ENCODE measurements around the gene PEX14.

The PEX14 gene

DNA sequence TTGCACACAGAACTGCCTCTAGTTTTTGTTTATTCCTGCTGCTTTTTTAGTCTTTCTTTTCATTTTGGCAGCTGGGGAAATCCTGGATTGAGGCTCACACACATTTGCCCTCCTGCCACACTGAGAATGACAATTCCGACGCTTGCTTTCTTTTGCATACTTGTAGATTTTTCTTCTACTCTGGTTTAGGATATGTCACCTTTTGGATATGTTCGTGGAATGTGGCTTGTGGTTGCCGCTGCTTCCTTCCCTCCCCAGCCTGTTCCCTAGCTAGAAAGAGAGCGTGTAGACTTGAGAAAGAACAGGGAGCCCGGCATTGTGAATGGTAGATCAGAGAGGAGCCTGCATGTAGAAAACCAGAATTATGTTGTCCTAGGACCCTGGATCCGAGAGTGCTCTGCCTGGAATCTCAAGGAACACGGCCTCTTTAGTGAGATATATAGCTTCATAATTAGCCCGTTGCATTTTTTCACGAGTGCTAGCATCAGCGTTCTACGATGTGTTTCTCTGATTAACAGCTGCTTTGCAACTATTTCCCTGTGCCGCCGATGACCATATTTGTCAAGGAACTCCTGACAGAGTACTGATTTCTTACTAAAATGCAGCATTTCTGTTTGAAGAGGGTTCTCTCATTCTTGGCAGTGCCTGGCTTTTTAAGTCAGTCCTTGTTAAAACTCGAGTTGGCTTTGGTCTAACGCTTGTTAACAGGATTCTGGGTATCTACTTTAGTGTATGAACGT lies 56.2 kb downstream of the PEX14 start:
- 11% methylated on average over 15 of the region's 17 CpGs for WGBS
- no peak overlapping the region for H3K9ac ChIP-seq (ENCODE audit: low read length)
- H2BK15ac ChIP-seq (ENCODE audit: low read depth, poor library complexity, severe bottlenecking) = no peak overlapping the region
- no peaks in the 10 kb centered on the region for H3K9me3 ChIP-seq (ENCODE audit: control insufficient read depth, low read length)
- no peak overlapping the region for H2AFZ ChIP-seq (ENCODE audit: low read depth, low read length)
- H2BK5ac ChIP-seq (ENCODE audit: low read depth, low read length, poor library complexity, severe bottlenecking) = peak overlapping the region; percentile 96
- peaks cover 17% of the 10 kb centered on the region for H3K4me1 ChIP-seq (ENCODE audit: control insufficient read depth, insufficient read depth, low read depth, low read length)
- no peaks in the 10 kb centered on the region for H3K36me3 ChIP-seq (ENCODE audit: control insufficient read depth in 1 of 2, insufficient read depth in 2 of 2, low read depth in 1 of 2, low read length in 2 of 2)
- DNase-seq = peak; percentile 85
- H3K4me3 ChIP-seq (ENCODE audit: insufficient read depth in 1 of 2, low read depth in 1 of 2, low read length in 2 of 2) = no peak overlapping the region
- peak overlapping the region; percentile 100 for H3K27ac ChIP-seq (ENCODE audit: low read length, poor library complexity, severe bottlenecking)
- no peaks in the 10 kb centered on the region for H3K27me3 ChIP-seq (ENCODE audit: control insufficient read depth in 1 of 2, insufficient read depth in 1 of 2, low read length in 2 of 2)
- no peak overlapping the region for H3K23ac ChIP-seq (ENCODE audit: low read length in 2 of 2)
- peak overlapping the region; percentile 98 for H2AK5ac ChIP-seq (ENCODE audit: low read length, severe bottlenecking)
- H2BK12ac ChIP-seq (ENCODE audit: low read length in 2 of 2) = no peak overlapping the region
- peaks cover 20% of the 10 kb centered on the region for H3K79me1 ChIP-seq (replicated peaks; ENCODE audit: low read length, poor library complexity, severe bottlenecking)
- H4K8ac ChIP-seq (ENCODE audit: low read length) = peak overlapping the region; percentile 61
- peak overlapping the region in 1 of 2 experiments; percentile 26 for H3K4ac ChIP-seq (ENCODE audit: low read depth in 1 of 2, low read length in 2 of 2)
- peak overlapping the region; percentile 81 for H2BK120ac ChIP-seq (ENCODE audit: low read depth, low read length)
- peak overlapping the region; percentile 92 for H3K4me2 ChIP-seq (ENCODE audit: low read length, poor library complexity, severe bottlenecking)
- H4K91ac ChIP-seq (ENCODE audit: low read length) = no peak overlapping the region
- no peak overlapping the region for H3K14ac ChIP-seq (ENCODE audit: low read length in 2 of 2)
- peak overlapping the region; percentile 69 to 78 for H3K18ac ChIP-seq (ENCODE audit: low read depth in 1 of 2, low read length in 2 of 2)

DNA sequence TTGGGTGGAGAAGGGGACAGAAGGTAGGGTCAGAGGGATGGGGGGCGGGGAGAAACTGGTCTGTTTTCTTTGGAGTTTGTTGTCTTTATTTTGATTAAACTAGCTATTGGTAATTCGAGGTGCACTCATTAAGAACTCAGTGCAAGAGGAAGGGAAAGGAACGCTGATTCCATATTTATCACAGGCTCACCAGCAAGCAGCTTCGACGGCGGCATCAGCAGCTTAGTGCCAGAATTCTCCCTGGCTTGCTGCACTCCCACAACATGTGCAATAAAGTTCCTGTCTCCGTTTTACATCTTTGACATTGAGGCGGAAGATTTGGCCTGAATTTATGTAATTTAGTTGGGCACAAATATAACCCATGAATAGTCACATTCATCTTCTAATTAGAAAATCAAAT lies 57.6 kb downstream of the PEX14 start:
- Histone ChIP-seq H3K9me3 (ENCODE audit: control insufficient read depth, low read length) (no peaks in the 10 kb centered on the region), H3K4me1 (ENCODE audit: control insufficient read depth, insufficient read depth, low read depth, low read length) (peaks cover 21% of the 10 kb centered on the region), H2BK120ac (ENCODE audit: low read depth, low read length) (no peak overlapping the region), H4K8ac (ENCODE audit: low read length) (no peak overlapping the region), H2AK5ac (ENCODE audit: low read length, severe bottlenecking) (no peak overlapping the region), H3K23ac (ENCODE audit: low read length in 2 of 2) (no peak overlapping the region), H2AFZ (ENCODE audit: low read depth, low read length) (no peak overlapping the region), H4K91ac (ENCODE audit: low read length) (no peak overlapping the region), H3K4ac (ENCODE audit: low read depth in 1 of 2, low read length in 2 of 2) (no peak overlapping the region), H2BK15ac (ENCODE audit: low read depth, poor library complexity, severe bottlenecking) (no peak overlapping the region), H2BK12ac (ENCODE audit: low read length in 2 of 2) (no peak overlapping the region), H3K4me2 (ENCODE audit: low read length, poor library complexity, severe bottlenecking) (no peak overlapping the region), H2BK5ac (ENCODE audit: low read depth, low read length, poor library complexity, severe bottlenecking) (no peak overlapping the region), H3K27me3 (ENCODE audit: control insufficient read depth in 1 of 2, insufficient read depth in 1 of 2, low read length in 2 of 2) (no peaks in the 10 kb centered on the region), H3K18ac (ENCODE audit: low read depth in 1 of 2, low read length in 2 of 2) (no peak overlapping the region), H3K36me3 (ENCODE audit: control insufficient read depth in 1 of 2, insufficient read depth in 2 of 2, low read depth in 1 of 2, low read length in 2 of 2) (peaks cover 7 to 10% of the 10 kb centered on the region in 2 experiments), H3K14ac (ENCODE audit: low read length in 2 of 2) (no peak overlapping the region), H3K79me1 (replicated peaks; ENCODE audit: low read length, poor library complexity, severe bottlenecking) (peaks cover 20% of the 10 kb centered on the region), H3K27ac (ENCODE audit: low read length, poor library complexity, severe bottlenecking) (no peak overlapping the region), H3K9ac (ENCODE audit: low read length) (no peak overlapping the region), H3K4me3 (ENCODE audit: insufficient read depth in 1 of 2, low read depth in 1 of 2, low read length in 2 of 2) (no peak overlapping the region)
- WGBS = 100% methylated on average over 4 of the region's 8 CpGs
- DNase-seq = no peak

GRCh38 chr1:10534519-10534918 lies 59.8 kb downstream of the PEX14 start:
- H4K8ac ChIP-seq (ENCODE audit: low read length) = no peak overlapping the region
- H3K4me3 ChIP-seq (ENCODE audit: insufficient read depth in 1 of 2, low read depth in 1 of 2, low read length in 2 of 2) = no peak overlapping the region
- no peak overlapping the region for H3K18ac ChIP-seq (ENCODE audit: low read depth in 1 of 2, low read length in 2 of 2)
- no peak for DNase-seq
- H3K23ac ChIP-seq (ENCODE audit: low read length in 2 of 2) = no peak overlapping the region
- no peak overlapping the region for H3K9ac ChIP-seq (ENCODE audit: low read length)
- no peak overlapping the region for H3K4ac ChIP-seq (ENCODE audit: low read depth in 1 of 2, low read length in 2 of 2)
- H3K27me3 ChIP-seq (ENCODE audit: control insufficient read depth in 1 of 2, insufficient read depth in 1 of 2, low read length in 2 of 2) = no peaks in the 10 kb centered on the region
- H2BK12ac ChIP-seq (ENCODE audit: low read length in 2 of 2) = no peak overlapping the region
- H3K4me1 ChIP-seq (ENCODE audit: control insufficient read depth, insufficient read depth, low read depth, low read length) = peaks cover 11% of the 10 kb centered on the region
- no peak overlapping the region for H3K14ac ChIP-seq (ENCODE audit: low read length in 2 of 2)
- no peaks in the 10 kb centered on the region for H3K9me3 ChIP-seq (ENCODE audit: control insufficient read depth, low read length)
- no peak overlapping the region for H4K91ac ChIP-seq (ENCODE audit: low read length)
- no peak overlapping the region for H3K4me2 ChIP-seq (ENCODE audit: low read length, poor library complexity, severe bottlenecking)
- H2BK120ac ChIP-seq (ENCODE audit: low read depth, low read length) = no peak overlapping the region
- WGBS = 98% methylated on average over 7 of the region's 7 CpGs
- H3K27ac ChIP-seq (ENCODE audit: low read length, poor library complexity, severe bottlenecking) = no peak overlapping the region
- no peak overlapping the region for H2BK5ac ChIP-seq (ENCODE audit: low read depth, low read length, poor library complexity, severe bottlenecking)
- no peak overlapping the region for H2AK5ac ChIP-seq (ENCODE audit: low read length, severe bottlenecking)
- H3K79me1 ChIP-seq (replicated peaks; ENCODE audit: low read length, poor library complexity, severe bottlenecking) = peaks cover 29% of the 10 kb centered on the region
- H3K36me3 ChIP-seq (ENCODE audit: control insufficient read depth in 1 of 2, insufficient read depth in 2 of 2, low read depth in 1 of 2, low read length in 2 of 2) = peaks cover 10% of the 10 kb centered on the region in 2 experiments
- H2AFZ ChIP-seq (ENCODE audit: low read depth, low read length) = no peak overlapping the region
- H2BK15ac ChIP-seq (ENCODE audit: low read depth, poor library complexity, severe bottlenecking) = no peak overlapping the region

- no peak overlapping the region for H3K4me2 ChIP-seq (ENCODE audit: low read length, poor library complexity, severe bottlenecking)
- no peak overlapping the region for H2BK5ac ChIP-seq (ENCODE audit: low read depth, low read length, poor library complexity, severe bottlenecking)
- H4K8ac ChIP-seq (ENCODE audit: low read length) = no peak overlapping the region
- no peak overlapping the region for H2AK5ac ChIP-seq (ENCODE audit: low read length, severe bottlenecking)
- H2BK12ac ChIP-seq (ENCODE audit: low read length in 2 of 2) = no peak overlapping the region
- H3K27me3 ChIP-seq (ENCODE audit: control insufficient read depth in 1 of 2, insufficient read depth in 1 of 2, low read length in 2 of 2) = no peaks in the 10 kb centered on the region
- WGBS = 85% methylated on average over 14 of the region's 14 CpGs
- H3K27ac ChIP-seq (ENCODE audit: low read length, poor library complexity, severe bottlenecking) = no peak overlapping the region
- peaks cover 36% of the 10 kb centered on the region for H3K79me1 ChIP-seq (replicated peaks; ENCODE audit: low read length, poor library complexity, severe bottlenecking)
- no peak overlapping the region for H2BK120ac ChIP-seq (ENCODE audit: low read depth, low read length)
- no peaks in the 10 kb centered on the region for H3K9me3 ChIP-seq (ENCODE audit: control insufficient read depth, low read length)
- H3K4me1 ChIP-seq (ENCODE audit: control insufficient read depth, insufficient read depth, low read depth, low read length) = peaks cover 8% of the 10 kb centered on the region
- H3K9ac ChIP-seq (ENCODE audit: low read length) = no peak overlapping the region
- H4K91ac ChIP-seq (ENCODE audit: low read length) = no peak overlapping the region
- no peak for DNase-seq
- no peak overlapping the region for H3K23ac ChIP-seq (ENCODE audit: low read length in 2 of 2)
- no peak overlapping the region for H3K4ac ChIP-seq (ENCODE audit: low read depth in 1 of 2, low read length in 2 of 2)
- H2AFZ ChIP-seq (ENCODE audit: low read depth, low read length) = no peak overlapping the region
- no peak overlapping the region for H3K14ac ChIP-seq (ENCODE audit: low read length in 2 of 2)
- no peak overlapping the region for H3K4me3 ChIP-seq (ENCODE audit: insufficient read depth in 1 of 2, low read depth in 1 of 2, low read length in 2 of 2)
- peaks cover 13 to 14% of the 10 kb centered on the region in 2 experiments for H3K36me3 ChIP-seq (ENCODE audit: control insufficient read depth in 1 of 2, insufficient read depth in 2 of 2, low read depth in 1 of 2, low read length in 2 of 2)
- no peak overlapping the region for H3K18ac ChIP-seq (ENCODE audit: low read depth in 1 of 2, low read length in 2 of 2)
- H2BK15ac ChIP-seq (ENCODE audit: low read depth, poor library complexity, severe bottlenecking) = no peak overlapping the region
These were observed 61.5 kb downstream of the PEX14 start for GRCh38 chr1:10536133-10536770.

All from mesenchymal stem cell (in vitro differentiated cells and primary cell).